Lung (tissue), 12 donors: ENCODE data around the gene SLAMF9. TPM values are rescaled to one million over a fixed set of nuclear protein-coding genes. Genes with fewer than 3 reads are reported as not detected.

Experiments used
- ATAC-seq: fragments of 200-7000 bp; cut with Tn5 transposase; one replicate; pipeline ENCODE4 v1.9.1; 2020; ENCODE audit warnings: moderate number of reproducible peaks; ENCODE audit not compliant: insufficient read depth, low FRiP score
- DNase-seq, 3 donors: peaks; one replicate each; pipeline ENCODE4 v3.0.0-alpha.2; 2013 to 2017
- H3K27ac ChIP-seq, 2 donors: one replicate each; pipeline ENCODE4 v1.5.1; 2013; ENCODE audit warnings: mild to moderate bottlenecking in 2 of 2, moderate library complexity in 2 of 2, control low read depth in 1 of 2, inconsistent platforms in 1 of 2, low read depth in 1 of 2, low read length in 1 of 2
- H3K27me3 ChIP-seq, 3 donors: one replicate each; pipeline ENCODE4 v1.5.1; 2013; ENCODE audit warnings: low read length in 2 of 3; ENCODE audit not compliant: control insufficient read depth in 3 of 3, insufficient read depth in 3 of 3
- H3K36me3 ChIP-seq, 4 donors: one replicate each; pipeline ENCODE4 v1.5.1; 2013; ENCODE audit warnings: low read length in 4 of 4, mild to moderate bottlenecking in 1 of 4, moderate library complexity in 1 of 4; ENCODE audit not compliant: control insufficient read depth in 4 of 4, insufficient read depth in 4 of 4
- H3K4me1 ChIP-seq, 5 donors: one replicate each; pipeline ENCODE4 v1.5.1; 2013; ENCODE audit warnings: low read length in 5 of 5, mild to moderate bottlenecking in 2 of 5, moderate library complexity in 1 of 5; ENCODE audit not compliant: control insufficient read depth in 5 of 5, insufficient read depth in 5 of 5
- H3K4me3 ChIP-seq: one replicate; pipeline ENCODE4 v1.5.1; 2013; ENCODE audit warnings: mild to moderate bottlenecking, control low read depth, moderate library complexity
- H3K9ac ChIP-seq, 2 donors: one replicate each; pipeline ENCODE4 v1.5.1; 2013; ENCODE audit warnings: low read length in 2 of 2, control low read depth in 1 of 2; ENCODE audit not compliant: insufficient read depth in 1 of 2
- H3K9me3 ChIP-seq, 4 donors: one replicate each; pipeline ENCODE4 v1.5.1; 2013; ENCODE audit warnings: low read length in 3 of 4, mild to moderate bottlenecking in 1 of 4, moderate library complexity in 1 of 4; ENCODE audit not compliant: control insufficient read depth in 4 of 4, insufficient read depth in 3 of 4
- CTCF ChIP-seq: IDR thresholded peaks from 2 replicates; pipeline ENCODE4 v1.5.1; 2012; ENCODE audit warnings: mild to moderate bottlenecking; ENCODE audit errors: control extremely low read depth, extremely low read depth
- WGBS, 2 donors: extraction: QIAGEN DNeasy Blood & Tissue Kit; methylation state at CpG; one replicate each; pipeline ENCODE4 v1.1.7; 2013; 5-methylcytosine and 5-hydroxymethylcytosine counted together
- polyA plus RNA-seq, 2 donors: library from polyadenylated mRNA; stranded (reverse); fragments of 200-250 nt; gene quantifications; one replicate each; pipeline ENCODE4 v1.2.1, GENCODE V29; 2013
- total RNA-seq, 2 donors: library from RNA; depleted of rRNA in 1 of 2; stranded (reverse); fragments of >200 nt in 1 of 2; gene quantifications; one replicate each; pipeline ENCODE4 v1.2.1, GENCODE V29; 2014 to 2021
- donor health status: control.
- donor health status: control.
- donor health status: Bipolar disorder and iron deficiency.
- donor health status: healthy.
- donor health status: DM: yes; HTN: yes; CAD: no.

Gene SLAMF9
- total and polyA plus RNA-seq, 4 donors: 0.37 to 0.74 (median 0.40) TPM

GRCh38 chr1:159920202-159920601 lies 33.8 kb downstream of the SLAMF9 start:
- no peak for TF ChIP-seq CTCF
- no peak overlapping the region for H3K4me3 ChIP-seq
- H3K27me3 ChIP-seq: no peaks in the 10 kb centered on the region
- peaks cover 17 to 37% (median 25%) of the 10 kb centered on the region in 4 donors for H3K36me3 ChIP-seq
- DNase-seq (no peak), ATAC-seq (no peak)
- peaks cover 9 to 56% (median 36%) of the 10 kb centered on the region in 5 donors for H3K4me1 ChIP-seq
- no peak overlapping the region for H3K9ac ChIP-seq
- H3K9me3 ChIP-seq: no peaks in the 10 kb centered on the region
- peak overlapping the region in 1 of 2 donors; percentile 37 for H3K27ac ChIP-seq
- 90 to 96% methylated on average over 10 of the region's 10 CpGs for WGBS, 2 donors

- Histone ChIP-seq H3K27me3 (no peaks in the 10 kb centered on the region), H3K9me3 (no peaks in the 10 kb centered on the region), H3K36me3 (peaks cover 17 to 37% (median 22%) of the 10 kb centered on the region in 4 donors), H3K27ac (peak overlapping the region in 1 of 2 donors; percentile 37), H3K4me1 (peaks cover 9 to 55% (median 36%) of the 10 kb centered on the region in 5 donors), H3K9ac (no peak overlapping the region), H3K4me3 (no peak overlapping the region)
- ATAC-seq: no peak
- no peak for DNase-seq
- 95 to 97% methylated on average over 10 of the region's 10 CpGs for WGBS, 2 donors
- TF ChIP-seq CTCF: no peak
Observed at GRCh38 chr1:159919236-159919865, 34.7 kb downstream of the SLAMF9 start.

- no peak overlapping the region for H3K9ac ChIP-seq
- DNase-seq (no peak), ATAC-seq (no peak)
- peaks cover 17 to 37% (median 22%) of the 10 kb centered on the region in 4 donors for H3K36me3 ChIP-seq
- H3K27me3 ChIP-seq: no peaks in the 10 kb centered on the region
- WGBS, 2 donors: 90% methylated on average over 13 of the region's 13 CpGs
- H3K4me1 ChIP-seq: peaks cover 9 to 53% (median 37%) of the 10 kb centered on the region in 5 donors
- TF ChIP-seq CTCF: no peak
- no peak overlapping the region for H3K27ac ChIP-seq
- H3K4me3 ChIP-seq: no peak overlapping the region
- no peaks in the 10 kb centered on the region for H3K9me3 ChIP-seq
Observed at GRCh38 chr1:159918352-159919200, 35.5 kb downstream of the SLAMF9 start.
